AG04449 (cell line): ENCODE data around the gene TMED4.
A peak's percentile ranks its signal among the peaks of the same experiment; 100 is the strongest.

Source experiments
- CTCF ChIA-PET: fragments of 350-600 bp; formaldehyde crosslinking; extraction: SDS; loops from one replicate; lab custom pipeline; 2021; ENCODE audit warnings: antibody characterized with exemption; lab: Yijun Ruan, JAX
- POLR2A ChIA-PET: fragments of 400-600, 350-600 bp; formaldehyde crosslinking; extraction: SDS; loops from one replicate; lab custom pipeline; 2020; ENCODE audit warnings: antibody characterized with exemption, inconsistent platforms; lab: Yijun Ruan, JAX
- DNase-seq: peaks from one replicate; pipeline ENCODE4 v3.0.0-alpha.2; 2010; ENCODE audit warnings: low read depth, low spot score
- H3K4me3 ChIP-seq: 2 replicates; pipeline ENCODE4 v1.5.1; 2011; ENCODE audit warnings: low read depth, mild to moderate bottlenecking, control low read depth, low read length
- CTCF ChIP-seq: IDR thresholded peaks from one replicate; pipeline ENCODE4 v1.5.1; 2011; ENCODE audit warnings: mild to moderate bottlenecking, moderate library complexity, low read length, control low read depth, inconsistent platforms; ENCODE audit not compliant: insufficient read depth; ENCODE audit errors: missing control alignments

Gene TMED4

GRCh38 chr7:44587843-44588711 lies 6.0 kb upstream of the TMED4 start:
- CTCF ChIA-PET, result interaction anchor here (0.7 to 3.3 kb wide), 17 partner anchors 23 to 548 kb away, joined by 3 to 35 read pairs (median 4); partner anchors contain the start of genes H2AZ2 and ZMIZ2
- peak; percentile 50 for TF ChIP-seq CTCF

GRCh38 chr7:44583146-44583865 lies 1.3 kb upstream of the TMED4 start:
- no peak for DNase-seq
- POLR2A ChIA-PET, result interaction anchor here (0.5 to 1.4 kb wide), 5 partner anchors 23 to 301 kb away, joined by 3 to 8 read pairs (median 3); partner anchors contain the start of gene OGDH
- peak overlapping the region; percentile 73 for H3K4me3 ChIP-seq
- no peak for TF ChIP-seq CTCF
- CTCF ChIA-PET, result interaction anchor here (0.7 to 2.6 kb wide), 11 partner anchors 8 to 552 kb away, joined by 3 to 9 read pairs (median 5); no protein-coding TSS in a partner anchor

More at GRCh38 chr7:44587843-44588711, 6.0 kb upstream of the TMED4 start:
- POLR2A ChIA-PET, result no interaction called here
- DNase-seq, result no peak
- H3K4me3 ChIP-seq, result no peak overlapping the region

- peak overlapping the region; percentile 94 for H3K4me3 ChIP-seq
- POLR2A ChIA-PET, result interaction anchor here (1.1 to 1.5 kb wide), 4 partner anchors 16 to 303 kb away, joined by 3 to 7 read pairs (median 4); partner anchors contain the start of gene H2AZ2
- CTCF ChIA-PET, result interaction anchor here (0.9 to 9.9 kb wide), 9 partner anchors 8 to 340 kb away, joined by 3 to 79 read pairs (median 4); partner anchors contain the start of genes DDX56 and H2AZ2
- TF ChIP-seq CTCF, result no peak
- DNase-seq, result no peak
Measured at GRCh38 chr7:44580945-44581878, 819 bp downstream of the TMED4 start.

GRCh38 chr7:44576228-44576627 lies 5.8 kb downstream of the TMED4 start:
- CTCF ChIA-PET, result interaction anchor here (9.9 kb wide), 1 partner anchor 12 kb away, joined by 79 read pairs; no protein-coding TSS in a partner anchor
- DNase-seq, result no peak
- POLR2A ChIA-PET, result no interaction called here
- no peak for TF ChIP-seq CTCF
- no peak overlapping the region for H3K4me3 ChIP-seq

- POLR2A ChIA-PET, result no interaction called here
- CTCF ChIA-PET, result interaction anchor here (1.2 to 9.9 kb wide), 2 partner anchors 11 to 226 kb away, joined by 4 to 79 read pairs; no protein-coding TSS in a partner anchor
- no peak for TF ChIP-seq CTCF
- DNase-seq, result no peak
- H3K4me3 ChIP-seq, result no peak overlapping the region; the same call in 1 of the 2 replicates
Measured at GRCh38 chr7:44575054-44575453, 7.0 kb downstream of the TMED4 start.
